ENCODE data around the gene AGFG2.

DNA sequence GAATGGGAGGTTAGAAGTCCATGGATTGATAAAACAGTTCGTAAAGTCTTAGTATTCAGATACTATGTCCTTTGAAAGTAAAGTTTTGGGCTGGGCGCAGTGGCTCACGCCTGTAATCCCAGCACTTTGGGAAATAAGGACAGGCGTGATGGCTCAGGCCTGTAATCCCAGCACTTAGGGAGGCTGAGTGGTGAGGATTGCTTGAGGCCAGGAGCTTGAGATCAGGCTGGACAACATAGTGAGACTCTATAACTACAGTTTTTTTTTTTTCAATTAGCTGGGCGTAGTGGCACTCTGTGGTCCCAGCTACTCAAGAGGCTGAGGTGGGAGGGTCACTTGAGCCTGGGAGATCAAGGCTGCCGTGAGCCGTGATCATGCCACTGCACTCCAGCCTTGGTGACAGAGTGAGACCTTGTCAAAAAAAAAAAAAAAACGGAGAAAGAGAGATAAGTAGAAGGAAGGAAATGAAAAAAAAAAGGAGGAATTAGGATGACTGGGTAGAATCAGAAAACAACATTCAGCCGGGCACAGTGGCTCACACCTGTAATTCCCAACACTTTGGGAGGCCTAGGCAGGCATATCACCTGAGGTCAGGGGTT lies 25.7 kb upstream of the AGFG2 start:
- TF ChIP-seq POLR2AphosphoS5 (IDR thresholded peaks at IDR 0.05; ENCODE audit: low read length) (no peak), ETV6 (conservative IDR thresholded peaks at IDR 0.05 in 1 of 2, IDR thresholded peaks at IDR 0.05 in 1 of 2; ENCODE audit: borderline replicate concordance in 1 of 2, low read depth in 1 of 2) (no peak), JUND (IDR thresholded peaks at IDR 0.05; ENCODE audit: low read depth, low read length) (no peak), CREM (IDR thresholded peaks at IDR 0.05; ENCODE audit: low read depth) (no peak), NBN (IDR thresholded peaks at IDR 0.05) (no peak), NFIC (IDR thresholded peaks at IDR 0.05; ENCODE audit: low read depth, low read length) (no peak), STAT1 (conservative IDR thresholded peaks at IDR 0.05) (no peak), MXI1 (IDR thresholded peaks at IDR 0.05; ENCODE audit: low read depth, low read length) (no peak), SP1 (IDR thresholded peaks at IDR 0.05; ENCODE audit: low read depth, low read length) (no peak), ATF3 (IDR thresholded peaks at IDR 0.05; ENCODE audit: borderline replicate concordance, extremely low read depth, low read depth, low read length) (no peak), TARDBP (IDR thresholded peaks at IDR 0.05; ENCODE audit: borderline replicate concordance) (no peak)

Data from GM12878 (cell line).